Measurements from ENCODE around the gene OR51E2. TPM values are rescaled to one million over a fixed set of nuclear protein-coding genes. Genes with fewer than 3 reads are reported as not detected.

OR51E2 gene
- total RNA-seq, 1 experiment from 2014 or later, result not detected

DNA sequence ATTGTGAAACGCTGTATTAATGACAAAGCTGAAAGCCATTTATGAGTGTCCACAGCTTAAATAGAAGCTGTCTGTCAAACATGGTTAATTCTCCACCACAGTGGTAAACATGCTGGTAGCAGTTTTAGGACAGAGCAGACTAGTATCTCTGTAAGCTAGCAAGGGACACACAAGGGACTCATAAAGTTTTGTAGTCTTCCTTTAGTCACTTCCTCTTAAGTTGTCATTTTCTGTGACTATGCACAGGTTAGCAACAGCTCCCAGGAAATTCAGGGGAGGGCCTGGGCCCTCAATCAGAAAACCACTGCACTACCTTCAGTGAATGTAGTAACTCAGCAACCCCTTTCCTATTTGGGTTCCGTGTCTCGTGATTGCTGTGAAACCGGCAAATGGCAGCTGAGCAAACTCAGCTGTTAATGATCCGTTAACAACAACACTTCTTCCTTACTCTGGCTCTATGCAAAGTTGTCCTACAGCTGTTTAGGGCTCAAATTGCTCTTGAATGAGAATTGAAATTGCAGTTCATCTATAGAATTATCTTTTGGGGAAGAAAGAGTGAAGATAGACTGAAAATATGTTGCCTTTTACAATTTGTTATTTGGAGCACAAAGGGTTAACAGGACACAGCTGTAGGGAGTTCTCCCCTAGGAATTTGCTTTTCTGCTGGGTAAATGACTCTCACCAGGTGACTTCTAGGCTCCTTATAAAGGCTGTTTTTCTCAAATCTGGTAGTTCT lies 6.6 kb upstream of the OR51E2 start, which contains the start of gene MMP26:
Gene MMP26, plus strand, starts transcription at position 731 of the 736 bp plus-strand sequence.
- DNase-seq (ENCODE audit: low spot score) (peak; percentile 14), ATAC-seq (peak; percentile 88)
- TF ChIP-seq, protein P1, sequence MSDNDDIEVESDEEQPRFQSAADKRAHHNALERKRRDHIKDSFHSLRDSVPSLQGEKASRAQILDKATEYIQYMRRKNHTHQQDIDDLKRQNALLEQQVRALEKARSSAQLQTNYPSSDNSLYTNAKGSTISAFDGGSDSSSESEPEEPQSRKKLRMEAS (CRISPR knock-in tag; IDR thresholded peaks at IDR 0.05), result 0 out of 2 replicates have a peak, but pooled peaks have one; percentile 19
- TF ChIP-seq, protein P2, sequence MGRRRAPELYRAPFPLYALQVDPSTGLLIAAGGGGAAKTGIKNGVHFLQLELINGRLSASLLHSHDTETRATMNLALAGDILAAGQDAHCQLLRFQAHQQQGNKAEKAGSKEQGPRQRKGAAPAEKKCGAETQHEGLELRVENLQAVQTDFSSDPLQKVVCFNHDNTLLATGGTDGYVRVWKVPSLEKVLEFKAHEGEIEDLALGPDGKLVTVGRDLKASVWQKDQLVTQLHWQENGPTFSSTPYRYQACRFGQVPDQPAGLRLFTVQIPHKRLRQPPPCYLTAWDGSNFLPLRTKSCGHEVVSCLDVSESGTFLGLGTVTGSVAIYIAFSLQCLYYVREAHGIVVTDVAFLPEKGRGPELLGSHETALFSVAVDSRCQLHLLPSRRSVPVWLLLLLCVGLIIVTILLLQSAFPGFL (CRISPR knock-in tag; IDR thresholded peaks at IDR 0.05; ENCODE audit: borderline replicate concordance), result no peak
- no peaks in the 10 kb centered on the region for H3K27me3 Mint-ChIP-seq (ENCODE audit: low read depth)
- H3K9me3 Mint-ChIP-seq, result 0 out of 2 replicates have a peak, but pooled peaks cover 3% of the 10 kb centered on the region
- peaks cover 29% of the 10 kb centered on the region for H3K4me1 Mint-ChIP-seq
- no peaks in the 10 kb centered on the region for H3K36me3 Mint-ChIP-seq
- peak within 1 kb of the TSS; percentile 57 for H3K4me3 Mint-ChIP-seq
- ChIA-PET CTCF (interaction anchor here (1.7 to 3.2 kb wide), 2 partner anchors 18 to 67 kb away, joined by 8 to 16 read pairs; partner anchors contain the start of gene OR51D1), POLR2A (no interaction called here)
- peak within 1 kb of the TSS; percentile 95 for H3K27ac Mint-ChIP-seq

DNA sequence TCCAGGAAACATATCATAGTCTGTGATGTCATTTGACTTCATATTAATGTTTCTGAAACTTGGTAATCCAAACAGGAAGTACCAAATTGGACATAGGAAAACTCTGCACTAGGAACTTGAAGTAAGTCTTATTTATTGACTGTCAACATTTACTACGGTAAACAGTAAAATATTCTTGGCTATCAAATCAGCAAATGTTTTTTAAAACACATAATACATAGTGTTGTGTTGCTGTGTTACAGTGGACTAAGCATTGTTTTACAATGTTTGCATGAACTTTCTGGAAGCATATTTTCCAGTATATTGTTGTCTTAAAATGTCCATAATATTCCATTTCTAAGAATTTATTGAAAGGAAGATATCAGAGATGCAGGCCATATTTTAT lies 2.8 kb upstream of the OR51E2 start:
- H3K27ac Mint-ChIP-seq, result no peak overlapping the region
- H3K4me1 Mint-ChIP-seq, result peaks cover 27% of the 10 kb centered on the region
- H3K9me3 Mint-ChIP-seq, result no peaks in the 10 kb centered on the region
- DNase-seq (ENCODE audit: low spot score), result no peak
- H3K4me3 Mint-ChIP-seq, result no peak overlapping the region
- POLR2A ChIA-PET, result no interaction called here
- H3K27me3 Mint-ChIP-seq (ENCODE audit: low read depth), result no peaks in the 10 kb centered on the region
- CTCF ChIA-PET, result no interaction called here
- no peak for ATAC-seq
- no peaks in the 10 kb centered on the region for H3K36me3 Mint-ChIP-seq
- TF ChIP-seq SMAD3 (CRISPR knock-in tag; IDR thresholded peaks at IDR 0.05; ENCODE audit: borderline replicate concordance) (no peak), NR3C1 (CRISPR knock-in tag; conservative IDR thresholded peaks at IDR 0.05; ENCODE audit: low read depth) (no peak), ATF1 (CRISPR knock-in tag; IDR thresholded peaks at IDR 0.05) (no peak)
- TF ChIP-seq, protein P3, sequence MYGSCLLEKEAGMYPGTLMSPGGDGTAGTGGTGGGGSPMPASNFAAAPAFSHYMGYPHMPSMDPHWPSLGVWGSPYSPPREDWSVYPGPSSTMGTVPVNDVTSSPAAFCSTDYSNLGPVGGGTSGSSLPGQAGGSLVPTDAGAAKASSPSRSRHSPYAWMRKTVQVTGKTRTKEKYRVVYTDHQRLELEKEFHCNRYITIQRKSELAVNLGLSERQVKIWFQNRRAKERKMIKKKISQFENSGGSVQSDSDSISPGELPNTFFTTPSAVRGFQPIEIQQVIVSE (CRISPR knock-in tag; IDR thresholded peaks at IDR 0.05; ENCODE audit: borderline replicate concordance), result no peak
- TF ChIP-seq, protein P4, sequence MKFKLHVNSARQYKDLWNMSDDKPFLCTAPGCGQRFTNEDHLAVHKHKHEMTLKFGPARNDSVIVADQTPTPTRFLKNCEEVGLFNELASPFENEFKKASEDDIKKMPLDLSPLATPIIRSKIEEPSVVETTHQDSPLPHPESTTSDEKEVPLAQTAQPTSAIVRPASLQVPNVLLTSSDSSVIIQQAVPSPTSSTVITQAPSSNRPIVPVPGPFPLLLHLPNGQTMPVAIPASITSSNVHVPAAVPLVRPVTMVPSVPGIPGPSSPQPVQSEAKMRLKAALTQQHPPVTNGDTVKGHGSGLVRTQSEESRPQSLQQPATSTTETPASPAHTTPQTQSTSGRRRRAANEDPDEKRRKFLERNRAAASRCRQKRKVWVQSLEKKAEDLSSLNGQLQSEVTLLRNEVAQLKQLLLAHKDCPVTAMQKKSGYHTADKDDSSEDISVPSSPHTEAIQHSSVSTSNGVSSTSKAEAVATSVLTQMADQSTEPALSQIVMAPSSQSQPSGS (CRISPR knock-in tag; IDR thresholded peaks at IDR 0.05; ENCODE audit: borderline replicate concordance, low read depth), result no peak
- TF ChIP-seq, protein P5, sequence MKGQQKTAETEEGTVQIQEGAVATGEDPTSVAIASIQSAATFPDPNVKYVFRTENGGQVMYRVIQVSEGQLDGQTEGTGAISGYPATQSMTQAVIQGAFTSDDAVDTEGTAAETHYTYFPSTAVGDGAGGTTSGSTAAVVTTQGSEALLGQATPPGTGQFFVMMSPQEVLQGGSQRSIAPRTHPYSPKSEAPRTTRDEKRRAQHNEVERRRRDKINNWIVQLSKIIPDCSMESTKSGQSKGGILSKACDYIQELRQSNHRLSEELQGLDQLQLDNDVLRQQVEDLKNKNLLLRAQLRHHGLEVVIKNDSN (CRISPR knock-in tag; IDR thresholded peaks at IDR 0.05), result no peak
- TF ChIP-seq, protein P6, sequence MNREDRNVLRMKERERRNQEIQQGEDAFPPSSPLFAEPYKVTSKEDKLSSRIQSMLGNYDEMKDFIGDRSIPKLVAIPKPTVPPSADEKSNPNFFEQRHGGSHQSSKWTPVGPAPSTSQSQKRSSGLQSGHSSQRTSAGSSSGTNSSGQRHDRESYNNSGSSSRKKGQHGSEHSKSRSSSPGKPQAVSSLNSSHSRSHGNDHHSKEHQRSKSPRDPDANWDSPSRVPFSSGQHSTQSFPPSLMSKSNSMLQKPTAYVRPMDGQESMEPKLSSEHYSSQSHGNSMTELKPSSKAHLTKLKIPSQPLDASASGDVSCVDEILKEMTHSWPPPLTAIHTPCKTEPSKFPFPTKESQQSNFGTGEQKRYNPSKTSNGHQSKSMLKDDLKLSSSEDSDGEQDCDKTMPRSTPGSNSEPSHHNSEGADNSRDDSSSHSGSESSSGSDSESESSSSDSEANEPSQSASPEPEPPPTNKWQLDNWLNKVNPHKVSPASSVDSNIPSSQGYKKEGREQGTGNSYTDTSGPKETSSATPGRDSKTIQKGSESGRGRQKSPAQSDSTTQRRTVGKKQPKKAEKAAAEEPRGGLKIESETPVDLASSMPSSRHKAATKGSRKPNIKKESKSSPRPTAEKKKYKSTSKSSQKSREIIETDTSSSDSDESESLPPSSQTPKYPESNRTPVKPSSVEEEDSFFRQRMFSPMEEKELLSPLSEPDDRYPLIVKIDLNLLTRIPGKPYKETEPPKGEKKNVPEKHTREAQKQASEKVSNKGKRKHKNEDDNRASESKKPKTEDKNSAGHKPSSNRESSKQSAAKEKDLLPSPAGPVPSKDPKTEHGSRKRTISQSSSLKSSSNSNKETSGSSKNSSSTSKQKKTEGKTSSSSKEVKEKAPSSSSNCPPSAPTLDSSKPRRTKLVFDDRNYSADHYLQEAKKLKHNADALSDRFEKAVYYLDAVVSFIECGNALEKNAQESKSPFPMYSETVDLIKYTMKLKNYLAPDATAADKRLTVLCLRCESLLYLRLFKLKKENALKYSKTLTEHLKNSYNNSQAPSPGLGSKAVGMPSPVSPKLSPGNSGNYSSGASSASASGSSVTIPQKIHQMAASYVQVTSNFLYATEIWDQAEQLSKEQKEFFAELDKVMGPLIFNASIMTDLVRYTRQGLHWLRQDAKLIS (CRISPR knock-in tag; IDR thresholded peaks at IDR 0.05; ENCODE audit: borderline replicate concordance), result no peak

DNA sequence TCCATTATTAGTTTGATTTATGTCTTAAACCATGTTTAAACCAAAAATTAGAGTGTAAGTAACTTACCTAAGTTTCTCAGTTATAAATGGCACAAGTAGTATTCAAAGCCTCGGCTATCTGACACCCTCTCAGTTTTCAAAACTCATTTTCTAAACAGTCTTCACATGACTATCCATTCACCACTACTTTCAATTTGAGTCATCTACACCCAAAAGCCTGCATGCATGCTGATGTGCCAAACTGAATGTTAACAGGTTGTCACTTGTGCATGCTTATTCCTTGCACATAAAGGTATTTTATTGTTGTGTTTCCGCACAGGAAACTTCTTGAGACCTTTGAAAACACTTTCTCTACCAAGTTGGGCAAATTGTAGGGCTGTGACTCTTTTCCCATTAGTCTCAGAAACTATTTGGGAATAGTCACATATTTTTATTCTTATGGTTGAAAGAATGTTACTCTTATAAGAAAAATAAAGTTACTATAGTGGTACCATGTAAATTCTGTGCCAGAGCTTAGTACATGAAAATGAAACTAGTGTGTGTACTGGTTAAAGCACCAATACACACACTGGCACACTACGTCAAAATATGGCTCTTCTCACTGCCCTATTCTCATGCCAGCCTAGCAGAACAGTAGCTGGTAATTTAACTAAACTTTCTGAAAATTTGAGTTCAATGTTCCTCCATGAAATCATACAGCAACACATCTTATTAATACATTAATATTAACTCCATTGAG lies 2.2 kb upstream of the OR51E2 start:
- ChIA-PET CTCF (no interaction called here), POLR2A (no interaction called here)
- Mint-ChIP-seq H3K9me3 (no peaks in the 10 kb centered on the region), H3K4me1 (peaks cover 22% of the 10 kb centered on the region), H3K27ac (no peak overlapping the region), H3K36me3 (no peaks in the 10 kb centered on the region), H3K27me3 (ENCODE audit: low read depth) (no peaks in the 10 kb centered on the region), H3K4me3 (no peak overlapping the region)
- DNase-seq (ENCODE audit: low spot score) (no peak), ATAC-seq (no peak)
- TF ChIP-seq, protein P7, sequence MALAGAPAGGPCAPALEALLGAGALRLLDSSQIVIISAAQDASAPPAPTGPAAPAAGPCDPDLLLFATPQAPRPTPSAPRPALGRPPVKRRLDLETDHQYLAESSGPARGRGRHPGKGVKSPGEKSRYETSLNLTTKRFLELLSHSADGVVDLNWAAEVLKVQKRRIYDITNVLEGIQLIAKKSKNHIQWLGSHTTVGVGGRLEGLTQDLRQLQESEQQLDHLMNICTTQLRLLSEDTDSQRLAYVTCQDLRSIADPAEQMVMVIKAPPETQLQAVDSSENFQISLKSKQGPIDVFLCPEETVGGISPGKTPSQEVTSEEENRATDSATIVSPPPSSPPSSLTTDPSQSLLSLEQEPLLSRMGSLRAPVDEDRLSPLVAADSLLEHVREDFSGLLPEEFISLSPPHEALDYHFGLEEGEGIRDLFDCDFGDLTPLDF (CRISPR knock-in tag; IDR thresholded peaks at IDR 0.05), result no peak
- TF ChIP-seq, protein P8, sequence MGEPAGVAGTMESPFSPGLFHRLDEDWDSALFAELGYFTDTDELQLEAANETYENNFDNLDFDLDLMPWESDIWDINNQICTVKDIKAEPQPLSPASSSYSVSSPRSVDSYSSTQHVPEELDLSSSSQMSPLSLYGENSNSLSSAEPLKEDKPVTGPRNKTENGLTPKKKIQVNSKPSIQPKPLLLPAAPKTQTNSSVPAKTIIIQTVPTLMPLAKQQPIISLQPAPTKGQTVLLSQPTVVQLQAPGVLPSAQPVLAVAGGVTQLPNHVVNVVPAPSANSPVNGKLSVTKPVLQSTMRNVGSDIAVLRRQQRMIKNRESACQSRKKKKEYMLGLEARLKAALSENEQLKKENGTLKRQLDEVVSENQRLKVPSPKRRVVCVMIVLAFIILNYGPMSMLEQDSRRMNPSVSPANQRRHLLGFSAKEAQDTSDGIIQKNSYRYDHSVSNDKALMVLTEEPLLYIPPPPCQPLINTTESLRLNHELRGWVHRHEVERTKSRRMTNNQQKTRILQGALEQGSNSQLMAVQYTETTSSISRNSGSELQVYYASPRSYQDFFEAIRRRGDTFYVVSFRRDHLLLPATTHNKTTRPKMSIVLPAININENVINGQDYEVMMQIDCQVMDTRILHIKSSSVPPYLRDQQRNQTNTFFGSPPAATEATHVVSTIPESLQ (CRISPR knock-in tag; IDR thresholded peaks at IDR 0.05), result no peak
- TF ChIP-seq ZNF671 (CRISPR knock-in tag; IDR thresholded peaks at IDR 0.05), result no peak
- no peak for TF ChIP-seq HMGA2 (CRISPR knock-in tag; IDR thresholded peaks at IDR 0.05)
- TF ChIP-seq GRHL2 (CRISPR knock-in tag; IDR thresholded peaks at IDR 0.05; ENCODE audit: insufficient replicate concordance, severe bottlenecking), result no peak
- TF ChIP-seq FOXK1 (CRISPR knock-in tag; IDR thresholded peaks at IDR 0.05), result no peak
- no peak for TF ChIP-seq ZNF396 (CRISPR knock-in tag; IDR thresholded peaks at IDR 0.05; ENCODE audit: borderline replicate concordance)

Measured in WTC11 (cell line).